Ramos (cell line): ENCODE data around the gene ZNRF3.
"Not testable (repeated sequence)": the region's sequence is repeated elsewhere in the genome, so short reads cannot be mapped to it uniquely, and the experiment has no call there.

Experiments
- in situ Hi-C: fragments of 300-500 bp; cut with MboI; formaldehyde crosslinking; loops from one replicate; pipeline ENCODE4 v1.14.3; 2022; ENCODE audit warnings: low sequenced_read_pairs; ENCODE audit not compliant: unreplicated experiment

Gene ZNRF3

GRCh38 chr22:28998681-28999080, 115.3 kb downstream of the ZNRF3 start:
- in situ Hi-C loops: no loop called here

- in situ Hi-C loops: no loop called here
Measured at GRCh38 chr22:28999510-28999909, 116.1 kb downstream of the ZNRF3 start.

GRCh38 chr22:28999919-29000556, 116.7 kb downstream of the ZNRF3 start:
- in situ Hi-C loops: no loop called here

- in situ Hi-C loops: no loop called here
Measured at GRCh38 chr22:29000641-29001040, 117.3 kb downstream of the ZNRF3 start.

- in situ Hi-C loops: no loop called here
Measured at GRCh38 chr22:29002603-29003002, 119.2 kb downstream of the ZNRF3 start.

- in situ Hi-C loops: no loop called here
Measured at GRCh38 chr22:29003552-29003951, 120.2 kb downstream of the ZNRF3 start.

- in situ Hi-C loops: no loop called here
Measured at GRCh38 chr22:29003975-29004646, 120.7 kb downstream of the ZNRF3 start.

GRCh38 chr22:29004647-29005371, 121.4 kb downstream of the ZNRF3 start:
- in situ Hi-C loops: no loop called here

- in situ Hi-C loops: not testable (repeated sequence)
Measured at GRCh38 chr22:29005754-29006153, 122.4 kb downstream of the ZNRF3 start.

GRCh38 chr22:29006346-29006745, 123.0 kb downstream of the ZNRF3 start:
- in situ Hi-C loops: no loop called here

GRCh38 chr22:29009148-29009547, 125.8 kb downstream of the ZNRF3 start:
- in situ Hi-C loops: no loop called here

GRCh38 chr22:29011240-29012100, 128.1 kb downstream of the ZNRF3 start:
- in situ Hi-C loops: no loop called here

GRCh38 chr22:29012101-29012433, 128.7 kb downstream of the ZNRF3 start:
- in situ Hi-C loops: no loop called here

GRCh38 chr22:29012952-29013351, 129.6 kb downstream of the ZNRF3 start:
- in situ Hi-C loops: no loop called here

GRCh38 chr22:29014293-29014692, 130.9 kb downstream of the ZNRF3 start:
- in situ Hi-C loops: no loop called here

- in situ Hi-C loops: no loop called here
Measured at GRCh38 chr22:29014773-29015172, 131.4 kb downstream of the ZNRF3 start.

- in situ Hi-C loops: no loop called here
Measured at GRCh38 chr22:29016067-29016938, 132.9 kb downstream of the ZNRF3 start.

- in situ Hi-C loops: no loop called here
Measured at GRCh38 chr22:29018293-29019189, 135.2 kb downstream of the ZNRF3 start.
